Renal cortical epithelial cell (primary cell): ENCODE data around the gene SCLY. TPM values are rescaled to one million over a fixed set of nuclear protein-coding genes. Genes with fewer than 3 reads are reported as not detected.

ENCODE experiments used
- DNase-seq: peaks from one replicate; pipeline ENCODE4 v3.0.0-alpha.2; 2011; ENCODE audit warnings: low read depth
- total RNA-seq: library from RNA; depleted of rRNA; stranded (reverse); fragments of >200 nt; gene quantifications from 2 replicates; pipeline ENCODE4 v1.2.3, GENCODE V29; 2014

SCLY gene
- total RNA-seq, 1 donor from 2014 or later: 18.6 TPM

- DNase-seq: no peak
Measured at GRCh38 chr2:238140040-238140439, 79.2 kb downstream of the SCLY start.

GRCh38 chr2:238140721-238141540 lies 80.1 kb downstream of the SCLY start:
- DNase-seq: no peak

GRCh38 chr2:238141541-238142318 lies 80.9 kb downstream of the SCLY start:
- DNase-seq: peak; percentile 83

- DNase-seq: peak; percentile 19
Measured at GRCh38 chr2:238142382-238143205, 81.8 kb downstream of the SCLY start.

- DNase-seq: peak; percentile 86
Measured at GRCh38 chr2:238143239-238143951, 82.6 kb downstream of the SCLY start.

GRCh38 chr2:238144262-238144661 lies 83.5 kb downstream of the SCLY start:
- DNase-seq: no peak

GRCh38 chr2:238145046-238145445 lies 84.2 kb downstream of the SCLY start:
- DNase-seq: no peak

GRCh38 chr2:238145851-238146250 lies 85.0 kb downstream of the SCLY start:
- no peak for DNase-seq

GRCh38 chr2:238146884-238147544 lies 86.2 kb downstream of the SCLY start:
- DNase-seq: peak; percentile 64

- DNase-seq: no peak
Measured at GRCh38 chr2:238148981-238149380, 88.2 kb downstream of the SCLY start.

Other genes with a start within 250 kb of the SCLY start
- gene RAMP1, start 201.4 kb upstream of the SCLY start, total RNA-seq: 0.50 and 2.6 TPM in 2 replicates
- gene UBE2F, start 94.0 kb upstream of the SCLY start, total RNA-seq: 56.0 and 61.1 TPM in 2 replicates
- gene ESPNL, start 39.3 kb downstream of the SCLY start, total RNA-seq: 0.85 and 4.5 TPM in 2 replicates
- 0.40 and 0.87 TPM in 2 replicates for gene KLHL30, start 77.7 kb downstream of the SCLY start, total RNA-seq
- gene ERFE, start 98.0 kb downstream of the SCLY start, total RNA-seq: 10.4 and 13.9 TPM in 2 replicates
- 11.8 and 20.7 TPM in 2 replicates for gene ILKAP, start 142.7 kb downstream of the SCLY start, total RNA-seq
- 2.4 and 15.6 TPM in 2 replicates for gene HES6, start 179.0 kb downstream of the SCLY start, total RNA-seq
- 1.0 and 3.7 TPM in 2 replicates for gene PER2, start 227.6 kb downstream of the SCLY start, total RNA-seq